HCT116 (cell line): ENCODE results near the gene DAPK1. TPM values are rescaled to one million over a fixed set of nuclear protein-coding genes. Genes with fewer than 3 reads are reported as not detected.

Source experiments
- ATAC-seq: fragments of 200-7000 bp; cut with Tn5 transposase; 2 replicates; pipeline ENCODE4 v1.9.1; 2020; ENCODE audit warnings: mild to moderate bottlenecking, moderate library complexity
- BruUV-seq: library from RNA; stranded (reverse); fragments of 400-500 nt; replicated peaks from 2 replicates; lab custom pipeline; 2021; lab: Mats Ljungman, UMichigan
- CTCF ChIA-PET: fragments of 300-600 bp; sonication (Branson Sonifier 250); formaldehyde crosslinking; loops from one replicate; lab custom pipeline; 2021; ENCODE audit warnings: antibody characterized with exemption; lab: Charles Lee
- POLR2A ChIA-PET: fragments of 300-600, 350-600 bp; sonication (Branson Sonifier 250); formaldehyde crosslinking; loops from one replicate; lab custom pipeline; 2021; ENCODE audit warnings: antibody characterized with exemption; lab: Charles Lee
- RAD21 ChIA-PET, 2 experiments: fragments of 300-600 bp; sonication (Branson Sonifier 250); formaldehyde crosslinking; loops; one replicate each; lab custom pipeline; 2023; ENCODE audit warnings: low total read pairs in 2 of 2; ENCODE audit not compliant: uncharacterized antibody in 2 of 2, unreplicated experiment in 2 of 2, low non-redundant PET in 1 of 2; lab: Charles Lee
- DNase-seq: peaks from one replicate; pipeline ENCODE4 v3.0.0-alpha.2; 2010; ENCODE audit warnings: low read depth, low spot score
- H2AFZ ChIP-seq: fragments of 200-600 bp; shearing (Covaris generic), sonication (generic); 2 replicates; pipeline ENCODE4 v1.6.1; 2017; ENCODE audit warnings: low read depth, mixed run types, mixed read lengths, antibody characterized with exemption, low read length; ENCODE audit not compliant: poor library complexity, severe bottlenecking
- H3K27ac ChIP-seq: 2 replicates; pipeline ENCODE4 v1.5.1; 2012; ENCODE audit warnings: low read depth, low read length
- H3K27me3 ChIP-seq: fragments of 200-600 bp; sonication (generic); 2 replicates; pipeline ENCODE4 v1.6.1; 2016; ENCODE audit warnings: mixed run types, low read length, mixed read lengths; ENCODE audit not compliant: insufficient read depth
- H3K36me3 ChIP-seq, 2 experiments: fragments of 200-500 bp in 1 of 2; fragments of 200-600 bp in 1 of 2; sonication (Bioruptor generic) in 1 of 2; sonication (generic) in 1 of 2; 2 replicates each; pipeline versions ENCODE4 v1.5.1 to v1.6.1; 2014 to 2016; ENCODE audit warnings: low read length in 2 of 2, inconsistent platforms in 1 of 2, mixed read lengths in 1 of 2, mixed run types in 1 of 2; ENCODE audit not compliant: insufficient read depth in 2 of 2, control insufficient read depth in 1 of 2
- H3K4me1 ChIP-seq, 2 experiments: fragments of 200-600 bp in 1 of 2; sonication (generic) in 1 of 2; 2 replicates each; pipeline versions ENCODE4 v1.5.1 to v1.6.1; 2012 to 2017; ENCODE audit warnings: low read length in 2 of 2, inconsistent platforms in 1 of 2, mild to moderate bottlenecking in 1 of 2, mixed read lengths in 1 of 2, mixed run types in 1 of 2, moderate library complexity in 1 of 2; ENCODE audit not compliant: insufficient read depth in 2 of 2, control insufficient read depth in 1 of 2
- H3K4me2 ChIP-seq: fragments of 200-600 bp; sonication (generic); 2 replicates; pipeline ENCODE4 v1.6.1; 2017; ENCODE audit warnings: mixed run types, low read length, mixed read lengths
- H3K4me3 ChIP-seq, 2 experiments: fragments of 200-600 bp in 1 of 2; sonication (generic) in 1 of 2; replicated peaks in 1 of 2; 2 replicates each; pipeline ENCODE4 v1.5.1; 2011 to 2016; ENCODE audit warnings: low read length in 2 of 2, control low read depth in 1 of 2, low read depth in 1 of 2, mild to moderate bottlenecking in 1 of 2, mixed read lengths in 1 of 2, mixed run types in 1 of 2
- H3K79me2 ChIP-seq: fragments of 200-600 bp; sonication (generic); 2 replicates; pipeline ENCODE4 v1.6.1; 2017; ENCODE audit warnings: mild to moderate bottlenecking, mixed run types, low read length, moderate library complexity, mixed read lengths; ENCODE audit not compliant: insufficient read depth
- H3K9ac ChIP-seq: fragments of 200-600 bp; sonication (generic); 2 replicates; pipeline ENCODE4 v1.6.1; 2016; ENCODE audit warnings: low read length, mixed read lengths
- H3K9me2 ChIP-seq: fragments of 200-600 bp; sonication (generic), shearing (Covaris generic); 2 replicates; pipeline ENCODE4 v1.6.1; 2017; ENCODE audit warnings: mixed run types, mild to moderate bottlenecking, moderate library complexity; ENCODE audit not compliant: insufficient read depth
- H3K9me3 ChIP-seq, 2 experiments: fragments of 200-500 bp in 1 of 2; fragments of 200-600 bp in 1 of 2; sonication (Bioruptor generic) in 1 of 2; sonication (generic) in 1 of 2; 2 replicates each; pipeline ENCODE4 v1.6.1; 2014 to 2017; ENCODE audit warnings: low read length in 2 of 2, mixed read lengths in 2 of 2, inconsistent platforms in 1 of 2, low read depth in 1 of 2, mild to moderate bottlenecking in 1 of 2, mixed run types in 1 of 2, moderate library complexity in 1 of 2; ENCODE audit not compliant: control insufficient read depth in 1 of 2, insufficient read depth in 1 of 2
- H4K20me1 ChIP-seq: fragments of 200-600 bp; sonication (generic), shearing (Covaris generic); 2 replicates; pipeline ENCODE4 v1.6.1; 2017; ENCODE audit warnings: mixed run types, mild to moderate bottlenecking, moderate library complexity; ENCODE audit not compliant: insufficient read depth
- CBX3 ChIP-seq: IDR thresholded peaks from 2 replicates; pipeline ENCODE4 v1.6.1; 2012; ENCODE audit warnings: low read depth
- CEBPB ChIP-seq: IDR thresholded peaks from 2 replicates; pipeline ENCODE4 v1.6.1; 2012; ENCODE audit warnings: low read depth
- EGR1 ChIP-seq: IDR thresholded peaks from 2 replicates; pipeline ENCODE4 v1.6.1; 2012; ENCODE audit warnings: low read depth
- ELF1 ChIP-seq: IDR thresholded peaks from 2 replicates; pipeline ENCODE4 v1.6.1; 2012; ENCODE audit warnings: low read depth, borderline replicate concordance
- EZH2 ChIP-seq: fragments of 200-600 bp; sonication (generic); IDR thresholded peaks from 2 replicates; pipeline ENCODE4 v1.6.1; 2017; ENCODE audit warnings: antibody characterized with exemption, mixed run types
- EZH2phosphoT487 ChIP-seq: fragments of 200-600 bp; IDR thresholded peaks from 2 replicates; pipeline ENCODE4 v1.6.1; 2018; ENCODE audit warnings: antibody characterized with exemption, borderline replicate concordance
- FOSL1 ChIP-seq: IDR thresholded peaks from 2 replicates; pipeline ENCODE4 v1.6.1; 2012; ENCODE audit warnings: low read depth
- POLR2A ChIP-seq: IDR thresholded peaks from 2 replicates; pipeline ENCODE4 v1.7.0; 2011; ENCODE audit warnings: borderline replicate concordance; ENCODE audit not compliant: insufficient read depth, insufficient read length; ENCODE audit errors: extremely low read depth
- POLR2AphosphoS5 ChIP-seq: IDR thresholded peaks from 2 replicates; pipeline ENCODE4 v1.6.1; 2011; ENCODE audit warnings: mild to moderate bottlenecking, low read depth, low read length, moderate library complexity
- RAD21 ChIP-seq: IDR thresholded peaks from 2 replicates; pipeline ENCODE4 v1.6.1; 2012; ENCODE audit warnings: low read depth, mild to moderate bottlenecking
- SIN3A ChIP-seq: IDR thresholded peaks from 2 replicates; pipeline ENCODE4 v1.6.1; 2012; ENCODE audit warnings: low read depth
- SP1 ChIP-seq: IDR thresholded peaks from 2 replicates; pipeline ENCODE4 v1.6.1; 2012; ENCODE audit warnings: low read depth
- TCF7L2 ChIP-seq: IDR thresholded peaks from 2 replicates; pipeline ENCODE4 v1.7.0; 2011; ENCODE audit warnings: borderline replicate concordance, inconsistent platforms; ENCODE audit not compliant: insufficient read depth, insufficient read length; ENCODE audit errors: extremely low read depth
- YY1 ChIP-seq: IDR thresholded peaks from 2 replicates; pipeline ENCODE4 v1.6.1; 2011; ENCODE audit warnings: low read length, low read depth, moderate library complexity, mild to moderate bottlenecking; ENCODE audit not compliant: insufficient replicate concordance; ENCODE audit errors: extremely low read depth
- ZBTB33 ChIP-seq: IDR thresholded peaks from 2 replicates; pipeline ENCODE4 v1.6.1; 2011; ENCODE audit warnings: mild to moderate bottlenecking, low read length, moderate library complexity; ENCODE audit not compliant: insufficient replicate concordance; ENCODE audit errors: extremely low read depth
- intact Hi-C: fragments of 100-400 bp; cut with micrococcal nuclease; formaldehyde crosslinking; loops from 2 replicates; pipeline ENCODE4 v1.10.0; 2022
- total RNA-seq: library from RNA; stranded (reverse); gene quantifications from one replicate; pipeline ENCODE4 v1.2.1, GENCODE V29; 2021; ENCODE audit not compliant: unreplicated experiment
- TF ChIP-seq, protein P1 (sequence below): IDR thresholded peaks from 2 replicates; pipeline ENCODE4 v1.6.1; 2012

Gene DAPK1
- total RNA-seq, 1 experiment from 2014 or later = 5.6 TPM

DNA sequence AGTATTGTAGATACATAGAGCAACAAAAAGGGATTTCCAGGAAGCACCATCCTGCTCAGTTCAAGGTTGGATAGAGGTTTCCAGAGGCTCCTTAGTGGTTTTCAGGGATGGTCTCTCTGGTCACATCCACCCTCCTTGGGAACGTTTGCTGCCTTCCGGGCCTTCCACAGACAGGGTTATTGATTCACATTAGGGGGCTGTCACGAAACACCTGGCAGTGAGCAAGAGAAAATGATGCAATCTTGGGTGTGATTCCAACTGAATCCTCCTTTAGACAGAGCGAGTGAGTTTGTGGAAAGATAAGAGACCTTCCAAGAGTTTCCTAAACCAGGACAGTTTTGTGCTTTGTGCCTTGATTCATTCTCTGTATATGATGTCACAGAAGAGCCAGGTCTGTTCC lies 184.4 kb downstream of the DAPK1 start:
- BruUV-seq = no TSS peak
- no peaks in the 10 kb centered on the region for H3K27me3 ChIP-seq
- no peak overlapping the region for H3K4me3 ChIP-seq
- POLR2A ChIA-PET = no interaction called here
- DNase-seq = no peak
- no peak overlapping the region for H3K4me2 ChIP-seq
- CTCF ChIA-PET = no interaction called here
- H2AFZ ChIP-seq = no peak overlapping the region
- no peaks in the 10 kb centered on the region for H3K79me2 ChIP-seq
- no peak overlapping the region for H3K9ac ChIP-seq
- no peaks in the 10 kb centered on the region for H3K9me2 ChIP-seq
- RAD21 ChIA-PET = no interaction called here
- H3K4me1 ChIP-seq = peaks cover 0 to 4% of the 10 kb centered on the region in 2 experiments; a peak in 1 of 4 replicates
- no peak for ATAC-seq
- H3K9me3 ChIP-seq = no peaks in the 10 kb centered on the region
- H3K36me3 ChIP-seq = no peaks in the 10 kb centered on the region
- H3K27ac ChIP-seq = no peak overlapping the region
- intact Hi-C loops = loop anchor here (10.0 kb wide), 1 partner anchor 1323 kb away; no protein-coding TSS in a partner anchor
- peak; percentile 22; the same call in 1 of the 2 replicates for TF ChIP-seq CEBPB
- no peak for TF ChIP-seq ZBTB33
- TF ChIP-seq YY1 = no peak
- no peak for TF ChIP-seq ELF1
- TF ChIP-seq TCF7L2 = no peak
- no peak for TF ChIP-seq SIN3A
- H4K20me1 ChIP-seq = no peaks in the 10 kb centered on the region

DNA sequence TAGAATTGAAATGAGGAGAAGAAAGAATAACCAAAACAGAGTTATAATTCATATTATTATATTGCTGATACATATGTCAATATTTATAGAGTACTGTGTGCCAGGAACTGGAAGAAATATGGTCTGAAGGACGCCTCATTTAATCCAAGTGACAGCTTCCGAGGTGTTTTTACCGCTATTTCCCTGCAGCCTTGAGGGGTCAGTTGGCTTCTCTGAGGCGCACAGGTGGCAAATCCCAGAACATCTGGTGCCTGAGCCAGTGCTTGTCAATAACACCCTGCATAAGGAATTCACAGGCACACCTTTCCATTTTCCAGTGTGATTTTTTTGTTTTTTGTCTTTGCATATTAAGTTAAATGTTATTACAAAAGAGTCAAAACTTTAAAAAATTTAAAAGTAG lies 185.0 kb downstream of the DAPK1 start:
- Histone ChIP-seq H3K9me2 (no peaks in the 10 kb centered on the region), H3K4me3 (no peak overlapping the region), H3K9me3 (no peaks in the 10 kb centered on the region), H3K27ac (no peak overlapping the region), H3K79me2 (no peaks in the 10 kb centered on the region), H3K4me2 (no peak overlapping the region), H3K4me1 (peaks cover 0 to 4% of the 10 kb centered on the region in 2 experiments; a peak in 1 of 4 replicates), H3K27me3 (no peaks in the 10 kb centered on the region), H3K9ac (no peak overlapping the region), H2AFZ (no peak overlapping the region), H4K20me1 (no peaks in the 10 kb centered on the region), H3K36me3 (no peaks in the 10 kb centered on the region)
- ChIA-PET POLR2A (interaction anchor here (0.7 kb wide), 1 partner anchor 28 kb away, joined by 3 read pairs; no protein-coding TSS in a partner anchor), RAD21 (no interaction called here), CTCF (no interaction called here)
- intact Hi-C loops = loop anchor here (10.0 kb wide), 1 partner anchor 1322 kb away; no protein-coding TSS in a partner anchor
- BruUV-seq = no TSS peak
- no peak for ATAC-seq
- no peak for DNase-seq
- TF ChIP-seq ELF1 = no peak
- TF ChIP-seq EZH2phosphoT487 = no peak
- no peak for TF ChIP-seq POLR2AphosphoS5
- TF ChIP-seq CBX3 = no peak
- no peak for TF ChIP-seq POLR2A
- TF ChIP-seq EZH2 = no peak
- no peak for TF ChIP-seq TCF7L2
- no peak for TF ChIP-seq ZBTB33
- TF ChIP-seq RAD21 = no peak
- no peak for TF ChIP-seq SP1
- no peak for TF ChIP-seq EGR1
- no peak for TF ChIP-seq SIN3A
- no peak for TF ChIP-seq FOSL1
- TF ChIP-seq, protein P1, sequence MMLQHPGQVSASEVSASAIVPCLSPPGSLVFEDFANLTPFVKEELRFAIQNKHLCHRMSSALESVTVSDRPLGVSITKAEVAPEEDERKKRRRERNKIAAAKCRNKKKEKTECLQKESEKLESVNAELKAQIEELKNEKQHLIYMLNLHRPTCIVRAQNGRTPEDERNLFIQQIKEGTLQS = no peak
